HG02759 (cell line): ENCODE data around the gene OTUB1.
"Not testable (repeated sequence)": the region's sequence is repeated elsewhere in the genome, so short reads cannot be mapped to it uniquely, and the experiment has no call there.

Experiments
- ATAC-seq: cut with Tn5 transposase; IDR thresholded peaks from one replicate; pipeline ENCODE4 v1.9.1; 2021; ENCODE audit warnings: mild to moderate bottlenecking, moderate library complexity; ENCODE audit not compliant: unreplicated experiment

Gene OTUB1, protein sequence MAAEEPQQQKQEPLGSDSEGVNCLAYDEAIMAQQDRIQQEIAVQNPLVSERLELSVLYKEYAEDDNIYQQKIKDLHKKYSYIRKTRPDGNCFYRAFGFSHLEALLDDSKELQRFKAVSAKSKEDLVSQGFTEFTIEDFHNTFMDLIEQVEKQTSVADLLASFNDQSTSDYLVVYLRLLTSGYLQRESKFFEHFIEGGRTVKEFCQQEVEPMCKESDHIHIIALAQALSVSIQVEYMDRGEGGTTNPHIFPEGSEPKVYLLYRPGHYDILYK

GRCh38 chr11:63986156-63986931 lies at the start of gene OTUB1:
Gene OTUB1, plus strand, starts transcription at chr11:63986438. Its CDS starts 19 bp downstream, at chr11:63986457.
- ATAC-seq = peak; percentile 91

GRCh38 chr11:63937713-63938478 lies 48.3 kb upstream of the OTUB1 start:
- ATAC-seq = peak; percentile 13

DNA sequence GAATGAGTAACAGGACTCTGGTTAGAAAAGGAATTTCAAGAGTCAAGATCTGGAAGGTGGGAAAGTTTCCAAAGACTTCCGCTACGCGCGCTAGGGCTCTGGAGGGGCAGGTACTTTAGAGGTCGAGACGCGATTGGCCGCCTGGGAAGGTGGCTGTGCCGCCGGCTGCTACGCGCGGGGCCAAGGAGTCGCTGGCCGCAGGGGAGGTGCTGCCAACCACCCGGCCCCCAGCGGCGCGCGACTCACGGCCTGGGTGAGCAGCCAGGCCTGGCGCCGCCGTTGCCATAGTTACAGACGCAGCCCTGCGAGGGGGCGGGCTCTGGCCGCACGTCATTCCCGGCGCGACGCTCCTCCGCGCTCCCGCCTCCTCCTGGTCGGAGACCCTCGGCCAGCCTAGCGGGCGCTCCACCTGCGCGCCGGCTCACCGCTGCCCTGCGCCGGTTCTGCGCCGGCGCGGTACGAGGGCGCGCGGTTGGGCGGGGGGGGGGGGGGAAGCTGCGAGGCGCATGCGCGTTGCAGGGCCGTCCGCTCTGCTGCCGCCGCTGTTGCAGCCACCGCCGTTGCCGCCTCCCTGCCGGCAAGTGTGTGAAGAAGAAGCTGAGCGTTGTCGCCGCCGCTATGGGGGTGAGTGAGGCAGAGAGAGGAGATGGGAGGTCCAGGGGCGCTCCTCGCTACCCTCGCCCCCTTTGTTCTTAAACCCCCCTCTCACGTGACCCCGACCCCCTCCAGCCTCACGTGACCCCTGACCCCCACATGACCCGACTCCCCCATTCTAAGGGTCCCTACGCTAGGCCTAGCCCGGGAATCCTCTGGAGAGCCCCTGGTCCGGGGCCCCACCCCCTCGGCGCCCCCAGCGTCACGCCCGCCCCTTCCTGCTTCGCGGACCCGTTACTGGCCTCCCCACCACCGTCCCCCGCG lies 47.5 kb upstream of the OTUB1 start, which contains the start of gene NAA40:
Gene NAA40, plus strand, starts transcription at position 524 of the 918 bp plus-strand sequence. Its CDS starts 95 bp downstream, at position 619.
- peak; percentile 96 for ATAC-seq

DNA sequence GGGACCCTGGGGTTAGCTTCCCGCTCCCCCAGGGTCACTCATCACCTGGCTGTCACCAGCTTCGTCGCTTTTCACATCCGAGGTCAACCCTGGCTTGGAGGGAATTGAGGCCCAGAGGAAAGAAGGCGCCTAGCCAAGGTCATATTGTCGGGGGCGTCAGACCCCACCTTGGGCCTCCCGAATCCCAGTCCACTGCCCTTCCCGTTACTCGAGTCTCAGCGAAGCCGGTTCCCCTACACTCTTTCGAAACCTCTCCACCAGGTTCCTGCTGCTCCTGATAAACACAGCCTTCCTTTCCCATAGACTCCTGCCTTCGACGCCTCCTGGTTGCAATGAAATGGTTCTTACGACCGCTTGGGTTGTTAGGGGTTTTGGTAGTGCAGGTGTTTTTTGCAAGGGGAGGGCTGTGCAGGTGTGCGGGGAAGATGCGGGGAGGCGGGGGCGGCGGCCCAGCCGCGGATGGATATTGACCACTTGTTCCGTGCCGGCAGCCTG lies 46.8 kb upstream of the OTUB1 start:
- ATAC-seq = no peak

- ATAC-seq = no peak
These were observed 45.5 kb upstream of the OTUB1 start for GRCh38 chr11:63940786-63941185.

GRCh38 chr11:63941901-63942300 lies 44.3 kb upstream of the OTUB1 start:
- no peak for ATAC-seq

- no peak for ATAC-seq
These were observed 43.4 kb upstream of the OTUB1 start for GRCh38 chr11:63942803-63943202.

DNA sequence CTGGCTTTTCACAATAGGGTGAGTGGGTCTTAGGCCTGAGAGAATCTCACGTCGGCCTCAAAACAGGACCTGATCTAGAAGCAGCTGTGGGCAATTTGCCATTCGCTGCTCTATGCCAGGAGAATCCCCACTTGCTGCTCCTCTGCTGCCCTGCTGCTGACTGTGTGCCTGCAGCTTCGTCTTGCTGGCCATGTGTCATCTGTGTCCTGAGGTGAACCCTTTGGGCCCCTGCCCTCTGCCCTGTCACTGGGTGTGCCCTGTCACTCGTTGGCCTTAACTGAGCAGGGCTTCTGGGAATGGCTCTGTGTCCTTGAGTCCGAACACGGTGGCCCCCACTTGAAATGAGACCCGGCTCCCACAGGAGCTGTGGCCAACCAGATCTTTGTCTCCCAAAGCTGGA lies 41.3 kb upstream of the OTUB1 start:
- ATAC-seq = no peak

DNA sequence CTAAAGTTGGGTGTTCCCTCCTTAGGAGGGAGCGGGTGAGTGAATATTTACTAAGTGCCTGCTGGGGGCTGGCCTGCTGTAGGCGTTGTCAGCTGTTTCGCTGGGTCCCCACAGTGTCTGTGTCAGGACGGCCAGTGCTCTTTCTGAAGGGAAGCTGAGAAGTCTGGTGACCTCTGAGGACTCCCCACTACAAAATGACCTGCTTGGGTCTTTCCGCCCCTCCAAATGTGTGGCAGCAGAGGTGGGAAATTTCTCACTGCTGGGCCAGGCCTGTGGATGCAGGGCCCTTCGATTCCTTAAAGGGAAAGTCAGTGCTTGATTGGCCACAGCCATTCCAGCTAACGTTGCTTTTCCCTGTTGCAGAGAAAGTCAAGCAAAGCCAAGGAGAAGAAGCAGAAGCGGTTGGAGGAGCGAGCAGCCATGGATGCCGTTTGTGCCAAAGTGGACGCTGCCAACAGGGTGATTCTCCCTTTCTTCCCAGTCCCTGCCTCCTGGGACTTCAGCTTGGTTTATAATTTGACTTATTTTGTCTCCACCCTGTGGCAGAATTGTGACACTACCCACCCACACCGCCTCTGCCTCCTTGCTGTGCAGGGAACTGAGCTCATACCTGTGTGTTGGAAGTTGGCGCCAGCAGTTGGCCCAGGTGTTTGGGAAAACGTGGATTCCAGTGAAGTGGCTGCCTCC lies 40.6 kb upstream of the OTUB1 start:
- ATAC-seq = no peak

- no peak for ATAC-seq
These were observed 34.3 kb upstream of the OTUB1 start for GRCh38 chr11:63951779-63952536.

DNA sequence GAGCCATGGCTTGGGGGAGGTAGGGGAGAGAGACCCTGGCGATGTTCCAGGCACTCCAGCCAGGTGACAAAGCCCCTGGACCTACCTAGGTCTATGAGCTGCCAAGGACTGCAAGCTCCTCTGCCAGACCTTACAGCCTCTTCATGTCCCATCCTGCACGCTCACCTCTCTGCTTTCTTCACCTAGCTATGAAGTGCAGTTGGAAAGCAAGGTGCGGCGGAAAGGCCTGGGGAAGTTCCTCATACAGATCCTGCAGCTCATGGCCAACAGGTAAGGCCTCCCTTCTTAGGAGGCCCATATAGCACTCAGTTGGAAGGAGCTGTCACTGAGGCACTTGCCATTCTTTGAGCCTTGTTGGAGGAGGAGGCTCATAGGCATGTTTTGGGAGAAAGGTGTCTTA lies 33.7 kb upstream of the OTUB1 start:
- ATAC-seq = no peak

DNA sequence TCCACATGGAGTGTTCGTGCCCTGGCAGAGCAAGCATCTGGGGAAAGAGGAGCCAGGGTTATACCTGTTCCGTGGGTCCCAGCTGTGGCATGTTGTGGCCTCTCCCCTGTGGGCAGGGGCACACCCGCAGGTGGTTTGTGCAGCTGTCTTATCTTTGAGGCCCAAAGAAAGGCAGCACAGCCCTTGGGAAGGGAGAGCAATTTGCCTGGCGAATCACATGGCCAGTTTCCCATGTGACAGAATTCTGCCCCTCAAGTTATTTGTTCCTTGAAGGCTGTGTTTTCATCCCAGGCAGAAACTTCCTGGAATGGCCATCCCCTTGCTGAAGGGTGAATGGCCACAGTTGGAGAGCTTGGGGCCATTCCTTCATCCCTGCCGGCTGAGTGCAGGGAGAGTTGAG lies 28.2 kb upstream of the OTUB1 start:
- ATAC-seq = no peak

DNA sequence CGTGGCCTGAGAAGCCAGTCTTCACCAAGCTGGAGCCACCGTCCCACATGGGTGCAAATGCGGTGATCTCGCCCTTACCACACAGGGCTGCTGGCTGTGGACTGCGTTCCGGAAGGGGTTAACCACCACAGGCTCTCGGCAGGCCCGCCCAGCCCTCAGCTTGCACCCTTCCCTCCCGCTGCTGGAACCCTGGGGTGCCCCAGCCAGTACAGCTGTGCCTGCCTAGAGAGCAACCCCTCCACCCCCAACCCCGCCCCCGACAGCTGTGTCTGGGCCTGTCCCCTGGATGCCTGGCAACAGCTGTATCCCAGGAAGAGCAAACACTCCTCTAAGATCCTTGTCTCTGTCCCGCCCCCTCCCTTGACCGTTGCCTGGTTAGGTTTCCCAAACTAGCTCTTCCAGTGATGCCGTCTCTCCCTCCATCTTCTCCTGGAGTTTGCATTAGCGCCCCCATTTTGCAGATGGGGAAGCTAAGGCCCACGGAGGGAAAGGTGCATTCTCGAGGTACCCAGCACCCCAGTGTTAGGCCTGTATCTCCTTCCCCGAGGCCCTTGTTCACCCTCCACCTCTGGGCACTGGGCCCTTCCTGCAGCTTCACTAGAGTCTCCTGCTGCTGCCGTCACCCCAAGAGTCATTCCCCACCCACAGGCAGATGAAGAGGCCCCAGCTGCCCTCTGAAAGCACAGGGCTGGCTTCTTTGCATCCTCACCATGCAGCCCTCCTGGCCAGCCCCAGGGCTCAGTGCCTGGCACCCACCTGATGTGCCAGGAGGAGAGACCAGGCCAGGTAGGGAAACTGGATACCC lies 24.4 kb upstream of the OTUB1 start:
- ATAC-seq = no peak

DNA sequence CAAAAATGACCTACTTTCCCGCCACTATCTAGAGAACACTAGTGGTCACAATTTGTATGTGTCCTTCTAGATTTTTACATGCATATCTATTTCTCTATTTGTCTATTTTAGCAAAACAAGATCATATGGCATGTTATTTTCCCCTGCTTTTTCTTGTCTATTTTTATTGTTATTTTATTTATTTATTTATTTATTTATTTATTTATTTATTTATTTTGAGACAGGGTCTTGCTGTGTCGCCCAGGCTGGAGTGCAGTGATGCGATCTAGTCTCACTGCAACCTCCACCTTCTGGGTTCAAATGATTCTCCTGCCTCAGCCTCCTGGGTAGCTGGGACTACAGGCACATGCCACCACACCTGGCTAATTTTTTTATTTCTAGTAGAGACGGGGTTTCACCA lies 22.3 kb upstream of the OTUB1 start:
- not testable (repeated sequence) for ATAC-seq

- ATAC-seq = no peak
These were observed 19.8 kb upstream of the OTUB1 start for GRCh38 chr11:63966444-63966843.

DNA sequence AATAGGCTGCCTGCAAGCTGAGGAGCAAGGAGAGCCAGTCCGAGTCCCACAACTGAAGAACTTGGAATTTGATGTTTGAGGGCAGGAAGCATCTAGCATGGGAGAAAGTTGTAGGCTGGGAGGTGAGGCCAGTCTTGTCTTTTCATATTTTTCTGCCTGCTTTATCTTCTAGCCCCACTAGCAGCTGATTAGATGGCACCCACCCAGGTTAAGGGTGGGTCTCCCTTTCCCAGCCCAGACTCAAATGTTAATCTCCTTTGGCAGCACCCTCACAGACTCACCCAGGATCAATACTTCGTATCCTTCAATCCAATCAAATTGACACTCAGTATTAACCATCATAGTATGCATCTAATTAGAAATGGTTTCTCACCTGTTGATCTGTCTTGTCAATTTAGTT lies 16.8 kb upstream of the OTUB1 start:
- no peak for ATAC-seq

- ATAC-seq = no peak
These were observed 15.3 kb upstream of the OTUB1 start for GRCh38 chr11:63970902-63971301.

- not testable (repeated sequence) for ATAC-seq
These were observed 12.4 kb upstream of the OTUB1 start for GRCh38 chr11:63973912-63974258.
